ENCODE data around the gene ANKRD20A1. TPM values are rescaled to one million over a fixed set of nuclear protein-coding genes. Genes with fewer than 3 reads are reported as not detected.
"Not testable (repeated sequence)": the region's sequence is repeated elsewhere in the genome, so short reads cannot be mapped to it uniquely, and the experiment has no call there.

The ANKRD20A1 gene
- 0.54 TPM for total RNA-seq

DNA sequence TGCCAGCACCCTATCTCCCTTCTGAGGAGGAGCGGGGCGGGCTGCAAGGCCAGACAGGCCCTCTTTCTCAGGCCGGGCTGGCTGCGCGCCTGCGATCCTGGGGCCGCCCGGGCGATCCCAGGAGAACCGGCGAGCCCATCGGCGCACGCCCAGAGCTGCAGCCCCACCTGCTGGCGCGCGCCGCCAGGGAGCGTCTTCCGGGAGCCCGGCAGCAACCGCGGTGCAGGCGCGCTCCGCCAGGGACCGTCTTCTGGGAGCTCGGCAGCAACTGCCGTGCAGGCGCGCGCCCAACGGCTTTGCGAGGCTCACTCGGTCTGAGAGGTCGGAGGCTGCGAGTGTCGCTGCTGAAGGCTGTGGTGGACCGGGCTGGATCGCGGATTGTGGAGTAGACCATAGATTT is at the start of gene ANKRD20A1:
Gene ANKRD20A1, plus strand, starts transcription at position 61 of the 400 bp plus-strand sequence. CDS start 496 bp downstream, outside the sequence.
- DNase-seq (ENCODE audit: low read depth in 2 of 3, low spot score in 2 of 3): not testable (repeated sequence)

DNA sequence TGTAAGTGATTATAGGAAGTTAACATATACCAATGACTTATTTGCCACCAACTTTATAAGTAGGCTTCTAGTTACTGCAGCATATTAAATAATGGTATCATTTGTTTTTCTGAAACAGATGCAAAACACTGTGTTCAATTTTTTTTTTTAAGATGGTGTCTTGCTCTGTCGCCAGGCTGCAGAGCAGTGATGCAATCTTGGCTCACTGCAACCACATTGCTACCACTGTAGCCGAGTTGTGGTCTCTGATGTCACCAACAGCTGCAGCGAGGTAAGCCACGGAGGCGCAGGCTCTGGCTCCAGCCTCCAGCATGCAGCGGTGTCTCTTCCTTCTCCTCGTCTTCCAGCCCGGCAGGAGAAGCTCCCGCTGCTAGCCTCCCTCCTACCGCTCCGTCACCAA is 26.6 kb upstream of the ANKRD20A1 start:
- not testable (repeated sequence) for DNase-seq (ENCODE audit: low read depth in 2 of 3, low spot score in 2 of 3)

Small RNAs within 50 kb of the gene (small RNA-seq; reads per million reads assigned to genes)
- not detected for gene RNU6-368P

All from hematopoietic multipotent progenitor cell (in vitro differentiated cells).